Body of pancreas (tissue), 4 donors: Measurements from ENCODE around the gene EPHA10.

Experiments used
- CTCF ChIP-seq, 7 experiments: fragments of 450-650 bp in 4 of 7; fragments of 200-600 bp in 3 of 7; sonication (generic) in 3 of 7; IDR thresholded peaks; one replicate each; pipeline ENCODE4 v1.5.1; 2016 to 2019; ENCODE audit warnings: antibody characterized with exemption in 7 of 7
- POLR2A ChIP-seq, 3 donors: fragments of 450-650 bp; IDR thresholded peaks; one replicate each; pipeline ENCODE4 v1.6.1; 2016; ENCODE audit warnings: antibody characterized with exemption in 3 of 3, mild to moderate bottlenecking in 2 of 3

- TF ChIP-seq CTCF (IDR thresholded peaks at IDR 0.05) (no peak), POLR2A (IDR thresholded peaks at IDR 0.05) (no peak)
Observed at GRCh38 chr1:37807220-37807554, 42.3 kb upstream of the EPHA10 start.
